Uterus (tissue), 4 donors: ENCODE results near the gene NACC2. TPM values are rescaled to one million over a fixed set of nuclear protein-coding genes. Genes with fewer than 3 reads are reported as not detected.
A peak's percentile ranks its signal among the peaks of the same experiment; 100 is the strongest.

Experiments
- DNase-seq, 2 donors: peaks; one replicate each; pipeline ENCODE4 v3.0.0-alpha.2; 2019 to 2020
- H3K27ac ChIP-seq, 2 donors: fragments of 200-600 bp; sonication (generic); 1 replicate in 1 of 2; 2 replicates in 1 of 2; pipeline ENCODE4 v1.5.1; 2016 to 2018
- H3K27me3 ChIP-seq, 2 donors: fragments of 200-600 bp; sonication (generic); one replicate each; pipeline ENCODE4 v1.5.1; 2018 to 2019; ENCODE audit warnings: control low read depth in 1 of 2
- H3K36me3 ChIP-seq, 2 donors: fragments of 200-600 bp; sonication (generic); one replicate each; pipeline ENCODE4 v1.5.1; 2019; ENCODE audit warnings: control low read depth in 1 of 2
- H3K4me1 ChIP-seq, 2 donors: fragments of 200-600 bp; sonication (generic); one replicate each; pipeline ENCODE4 v1.5.1; 2018 to 2019; ENCODE audit warnings: control low read depth in 1 of 2
- H3K4me3 ChIP-seq, 2 donors: fragments of 200-600 bp; sonication (generic); 1 replicate in 1 of 2; 2 replicates in 1 of 2; pipeline ENCODE4 v1.5.1; 2018 to 2019; ENCODE audit warnings: mild to moderate bottlenecking in 1 of 2
- H3K9me3 ChIP-seq, 2 donors: fragments of 200-600 bp; sonication (generic); one replicate each; pipeline ENCODE4 v1.5.1; 2019; ENCODE audit warnings: control low read depth in 1 of 2
- CTCF ChIP-seq, 4 experiments: fragments of 200-600 bp in 2 of 4; fragments of 450-650 bp in 2 of 4; sonication (generic) in 2 of 4; IDR thresholded peaks; one replicate each; pipeline ENCODE4 v1.5.1; 2016 to 2019; ENCODE audit warnings: antibody characterized with exemption in 4 of 4, mild to moderate bottlenecking in 2 of 4, moderate library complexity in 1 of 4
- POLR2A ChIP-seq, 2 donors: fragments of 450-650 bp; IDR thresholded peaks; one replicate each; pipeline ENCODE4 v1.6.1; 2016; ENCODE audit warnings: antibody characterized with exemption in 2 of 2, mild to moderate bottlenecking in 1 of 2, moderate library complexity in 1 of 2
- intact Hi-C: fragments of 100-400 bp; cut with DNase I; formaldehyde crosslinking; loops from one replicate; pipeline ENCODE4 v1.15.1; 2023; ENCODE audit warnings: low total_unique reads
- total RNA-seq, 4 donors: library from RNA; depleted of rRNA in 3 of 4; stranded (reverse); fragments of >200 nt in 3 of 4; gene quantifications; one replicate each; pipeline versions ENCODE4 v1.1.0 to v1.2.4, GENCODE V29; 2014 to 2023
- donor health status: DM: yes; HTN: yes; CAD: no.

The NACC2 gene
- total RNA-seq, 4 donors from 2014 or later: 8.2 to 57.5 (median 19.1) TPM

GRCh38 chr9:136008693-136008997, 86.4 kb downstream of the NACC2 start:
- Histone ChIP-seq H3K9me3 (no peaks in the 10 kb centered on the region), H3K27me3 (no peaks in the 10 kb centered on the region), H3K4me3 (no peak overlapping the region), H3K27ac (peak overlapping the region; percentile 18 to 20), H3K4me1 (peaks cover 0 to under 1% of the 10 kb centered on the region in 2 donors), H3K36me3 (no peaks in the 10 kb centered on the region)
- DNase-seq: no peak
- intact Hi-C loops: no loop called here
- no peak for TF ChIP-seq CTCF (IDR thresholded peaks at IDR 0.05)
- TF ChIP-seq POLR2A (IDR thresholded peaks at IDR 0.05): no peak

- intact Hi-C loops: no loop called here
- H3K4me3 ChIP-seq: no peak overlapping the region
- no peak for TF ChIP-seq POLR2A (IDR thresholded peaks at IDR 0.05)
- TF ChIP-seq CTCF (IDR thresholded peaks at IDR 0.05): no peak
- no peaks in the 10 kb centered on the region for H3K27me3 ChIP-seq
- peaks cover 0 to 6% of the 10 kb centered on the region in 2 donors for H3K4me1 ChIP-seq
- H3K36me3 ChIP-seq: no peaks in the 10 kb centered on the region
- DNase-seq: no peak
- H3K9me3 ChIP-seq: no peaks in the 10 kb centered on the region
- peak overlapping the region; percentile 8 to 39 for H3K27ac ChIP-seq
Observed at GRCh38 chr9:136007934-136008692, 87.0 kb downstream of the NACC2 start.

DNA sequence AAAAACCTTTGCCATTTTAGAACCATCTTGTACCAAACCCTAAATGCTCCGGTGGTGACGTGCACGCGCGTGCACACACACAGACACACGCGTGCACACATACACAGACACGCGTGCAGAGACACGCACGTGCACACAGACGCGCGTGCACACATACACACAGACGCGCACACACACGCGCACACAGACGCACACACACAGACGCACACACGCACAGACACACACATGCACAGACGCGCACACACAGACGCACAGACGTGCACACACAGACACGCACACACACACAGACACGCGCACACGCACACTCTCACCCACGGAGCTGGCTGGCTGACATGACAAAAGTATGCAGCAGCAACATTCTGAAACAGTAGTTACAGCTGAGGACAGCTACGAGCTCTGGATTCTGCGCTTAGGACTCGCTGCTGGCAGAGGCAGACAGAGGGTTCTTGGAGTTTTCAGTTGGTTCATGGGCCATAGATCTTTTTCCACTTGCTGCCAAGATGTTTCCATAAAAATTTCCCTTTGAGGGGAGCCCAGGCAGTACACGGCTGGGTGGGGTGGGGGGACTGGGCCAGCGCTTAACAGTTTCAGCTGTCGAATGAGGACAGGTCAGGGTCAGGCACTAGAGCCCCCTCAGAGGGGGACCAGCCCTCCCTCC, 87.7 kb downstream of the NACC2 start:
- intact Hi-C loops: no loop called here
- Histone ChIP-seq H3K27me3 (no peaks in the 10 kb centered on the region), H3K4me1 (peaks cover 0 to 8% of the 10 kb centered on the region in 2 donors), H3K4me3 (no peak overlapping the region), H3K27ac (peak overlapping the region; percentile 8 to 39), H3K36me3 (no peaks in the 10 kb centered on the region), H3K9me3 (no peaks in the 10 kb centered on the region)
- DNase-seq: no peak
- TF ChIP-seq POLR2A (IDR thresholded peaks at IDR 0.05) (no peak), CTCF (IDR thresholded peaks at IDR 0.05) (no peak)

GRCh38 chr9:136006169-136006568, 88.9 kb downstream of the NACC2 start:
- intact Hi-C loops: no loop called here
- no peak for TF ChIP-seq CTCF (IDR thresholded peaks at IDR 0.05)
- no peak for TF ChIP-seq POLR2A (IDR thresholded peaks at IDR 0.05)
- no peak for DNase-seq

DNA sequence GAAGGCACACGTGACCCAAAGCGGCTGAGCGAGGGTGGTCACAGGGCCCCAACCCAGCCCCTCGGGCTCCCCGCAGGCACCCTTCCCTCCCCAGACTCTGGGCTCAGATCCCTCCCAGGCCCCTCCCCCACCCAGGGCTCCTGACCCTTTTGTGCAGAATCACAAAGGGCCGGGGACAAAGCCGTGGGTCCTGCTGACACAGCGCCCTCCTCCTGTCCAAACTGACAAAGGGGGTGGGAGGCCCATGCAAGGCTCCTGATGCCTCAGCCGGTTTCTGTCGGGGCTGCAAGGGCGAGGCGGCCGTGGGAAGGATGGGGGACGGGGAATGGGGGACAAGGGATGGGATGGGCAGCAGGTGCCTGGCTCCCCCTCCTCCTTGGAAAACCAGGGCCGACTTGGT, 90.4 kb downstream of the NACC2 start:
- Histone ChIP-seq H3K27me3 (no peaks in the 10 kb centered on the region), H3K36me3 (no peaks in the 10 kb centered on the region), H3K4me1 (peaks cover 0 to 8% of the 10 kb centered on the region in 2 donors), H3K9me3 (no peaks in the 10 kb centered on the region), H3K4me3 (no peak overlapping the region), H3K27ac (no peak overlapping the region)
- intact Hi-C loops: no loop called here
- no peak for DNase-seq
- TF ChIP-seq POLR2A (IDR thresholded peaks at IDR 0.05): no peak
- TF ChIP-seq CTCF (IDR thresholded peaks at IDR 0.05): no peak

More at GRCh38 chr9:136006169-136006568, 88.9 kb downstream of the NACC2 start:
- H3K4me3 ChIP-seq: no peak overlapping the region
- peaks cover 0 to 8% of the 10 kb centered on the region in 2 donors for H3K4me1 ChIP-seq
- no peaks in the 10 kb centered on the region for H3K36me3 ChIP-seq
- no peaks in the 10 kb centered on the region for H3K27me3 ChIP-seq
- no peak overlapping the region for H3K27ac ChIP-seq
- H3K9me3 ChIP-seq: no peaks in the 10 kb centered on the region
